NCI-H2196 (cell line): Measurements from ENCODE around the gene GCN1.
"Not testable (repeated sequence)": the region's sequence is repeated elsewhere in the genome, so short reads cannot be mapped to it uniquely, and the experiment has no call there.

Source experiments
- DNase-seq: peaks from one replicate; lab custom pipeline; 2025; ENCODE audit not compliant: unreplicated experiment; lab: John Stamatoyannopoulos, UW

The GCN1 gene

GRCh38 chr12:120214626-120215356 is 20.3 kb upstream of the GCN1 start:
- DNase-seq = no peak

GRCh38 chr12:120213758-120214157 is 19.2 kb upstream of the GCN1 start:
- no peak for DNase-seq

- DNase-seq = not testable (repeated sequence)
These were observed 18.7 kb upstream of the GCN1 start for GRCh38 chr12:120213182-120213581.

- no peak for DNase-seq
These were observed 17.8 kb upstream of the GCN1 start for GRCh38 chr12:120212301-120212700.

GRCh38 chr12:120211904-120212283 is 17.4 kb upstream of the GCN1 start:
- no peak for DNase-seq

GRCh38 chr12:120211243-120211903 is 16.9 kb upstream of the GCN1 start:
- DNase-seq = no peak

GRCh38 chr12:120209851-120210250 is 15.3 kb upstream of the GCN1 start:
- DNase-seq = no peak

GRCh38 chr12:120207227-120207626 is 12.7 kb upstream of the GCN1 start:
- no peak for DNase-seq

GRCh38 chr12:120206781-120207180 is 12.3 kb upstream of the GCN1 start:
- not testable (repeated sequence) for DNase-seq

GRCh38 chr12:120206228-120206627 is 11.7 kb upstream of the GCN1 start:
- DNase-seq = no peak

GRCh38 chr12:120204171-120204570 is 9.7 kb upstream of the GCN1 start:
- DNase-seq = no peak

GRCh38 chr12:120200364-120200800 is 5.9 kb upstream of the GCN1 start:
- no peak for DNase-seq

GRCh38 chr12:120199595-120200306 is 5.2 kb upstream of the GCN1 start:
- no peak for DNase-seq

GRCh38 chr12:120199025-120199424 is 4.5 kb upstream of the GCN1 start:
- DNase-seq = no peak

GRCh38 chr12:120197542-120197887 is 3.0 kb upstream of the GCN1 start:
- DNase-seq = no peak

- DNase-seq = not testable (repeated sequence)
These were observed 2.5 kb upstream of the GCN1 start for GRCh38 chr12:120196817-120197541.

GRCh38 chr12:120196363-120196762 is 1.8 kb upstream of the GCN1 start:
- no peak for DNase-seq

GRCh38 chr12:120194226-120194533 is 335 bp downstream of the GCN1 start:
- DNase-seq = no peak

- DNase-seq = not testable (repeated sequence)
These were observed 1.2 kb downstream of the GCN1 start for GRCh38 chr12:120193286-120193685.

GRCh38 chr12:120190985-120191480 is 3.5 kb downstream of the GCN1 start:
- DNase-seq = no peak

GRCh38 chr12:120190386-120190785 is 4.1 kb downstream of the GCN1 start:
- DNase-seq = no peak
